GM13976 (cell line): Measurements from ENCODE around the gene CDKN2B-AS1.

Experiments
- DNase-seq: peaks from one replicate; pipeline ENCODE4 v3.0.0; 2012; ENCODE audit warnings: low spot score
- CTCF ChIP-seq: IDR thresholded peaks from 2 replicates; pipeline ENCODE4 v1.5.1; 2012; ENCODE audit warnings: borderline replicate concordance, mild to moderate bottlenecking; ENCODE audit not compliant: insufficient read depth; ENCODE audit errors: extremely low read depth, missing control alignments, control extremely low read depth
- in situ Hi-C: fragments of 300-500 bp; cut with MboI; formaldehyde crosslinking; loops from one replicate; pipeline ENCODE4 v1.12.0; 2022; ENCODE audit warnings: low sequenced_read_pairs, mixed read lengths, inconsistent platforms; ENCODE audit not compliant: unreplicated experiment

The CDKN2B-AS1 gene

GRCh38 chr9:22078081-22078480 lies 83.5 kb downstream of the CDKN2B-AS1 start:
- no peak for TF ChIP-seq CTCF
- DNase-seq: no peak
- in situ Hi-C loops: no loop called here

GRCh38 chr9:22079873-22080341 lies 85.3 kb downstream of the CDKN2B-AS1 start:
- in situ Hi-C loops: no loop called here
- no peak for TF ChIP-seq CTCF
- DNase-seq: peak; percentile 17

GRCh38 chr9:22084336-22085035 lies 89.9 kb downstream of the CDKN2B-AS1 start:
- no peak for TF ChIP-seq CTCF

GRCh38 chr9:22088053-22088716 lies 93.6 kb downstream of the CDKN2B-AS1 start:
- DNase-seq: no peak
- in situ Hi-C loops: no loop called here
- no peak for TF ChIP-seq CTCF

More at GRCh38 chr9:22084336-22085035, 89.9 kb downstream of the CDKN2B-AS1 start:
- no peak for DNase-seq
- in situ Hi-C loops: no loop called here

GRCh38 chr9:22088717-22089061 lies 94.1 kb downstream of the CDKN2B-AS1 start:
- no peak for DNase-seq
- in situ Hi-C loops: no loop called here

GRCh38 chr9:22097707-22098106 lies 103.1 kb downstream of the CDKN2B-AS1 start:
- no peak for DNase-seq
- in situ Hi-C loops: no loop called here
- TF ChIP-seq CTCF: no peak

More at GRCh38 chr9:22088717-22089061, 94.1 kb downstream of the CDKN2B-AS1 start:
- TF ChIP-seq CTCF: no peak
